ENCODE measurements around the gene DNAJA3. TPM values are rescaled to one million over a fixed set of nuclear protein-coding genes. Genes with fewer than 3 reads are reported as not detected.
A peak's percentile ranks its signal among the peaks of the same experiment; 100 is the strongest.

Gene DNAJA3
- total and polyA plus RNA-seq, 12 donors: 29.0 to 76.7 (median 71.4) TPM

DNA sequence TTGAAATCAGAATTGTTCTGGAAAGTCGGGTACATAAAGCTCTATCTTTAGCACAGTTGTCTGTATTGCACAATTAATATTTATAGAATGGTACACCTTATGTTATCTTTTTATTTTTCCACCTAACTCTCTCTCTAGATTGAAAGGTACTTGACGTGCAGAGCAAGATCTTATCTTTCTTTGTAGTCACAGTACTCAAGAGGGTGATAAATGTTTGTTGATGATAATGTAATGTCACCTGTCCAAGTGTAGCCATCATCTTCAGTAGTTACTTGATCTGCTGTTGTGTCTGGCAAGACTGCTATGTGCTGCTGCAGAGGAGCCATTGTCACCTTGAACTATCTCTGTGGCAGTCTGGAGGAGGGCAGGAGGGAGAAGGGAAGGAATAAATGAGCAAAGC lies 55.9 kb downstream of the DNAJA3 start:
- 45 to 50% methylated on average over 2 of the region's 2 CpGs for WGBS, 2 donors
- no peaks in the 10 kb centered on the region for H3K27me3 ChIP-seq
- peaks cover 0 to 53% (median 38%) of the 10 kb centered on the region in 9 donors for H3K4me1 ChIP-seq
- H3K4me3 ChIP-seq: no peak overlapping the region
- ATAC-seq: no peak
- no peaks in the 10 kb centered on the region for H3K9me3 ChIP-seq
- H3K36me3 ChIP-seq: peaks cover 0 to 46% (median 11%) of the 10 kb centered on the region in 9 donors
- peak overlapping the region in 8 of 10 donors; percentile 1 to 53 (median 27) for H3K27ac ChIP-seq
- DNase-seq: no peak
- TF ChIP-seq, protein P1, sequence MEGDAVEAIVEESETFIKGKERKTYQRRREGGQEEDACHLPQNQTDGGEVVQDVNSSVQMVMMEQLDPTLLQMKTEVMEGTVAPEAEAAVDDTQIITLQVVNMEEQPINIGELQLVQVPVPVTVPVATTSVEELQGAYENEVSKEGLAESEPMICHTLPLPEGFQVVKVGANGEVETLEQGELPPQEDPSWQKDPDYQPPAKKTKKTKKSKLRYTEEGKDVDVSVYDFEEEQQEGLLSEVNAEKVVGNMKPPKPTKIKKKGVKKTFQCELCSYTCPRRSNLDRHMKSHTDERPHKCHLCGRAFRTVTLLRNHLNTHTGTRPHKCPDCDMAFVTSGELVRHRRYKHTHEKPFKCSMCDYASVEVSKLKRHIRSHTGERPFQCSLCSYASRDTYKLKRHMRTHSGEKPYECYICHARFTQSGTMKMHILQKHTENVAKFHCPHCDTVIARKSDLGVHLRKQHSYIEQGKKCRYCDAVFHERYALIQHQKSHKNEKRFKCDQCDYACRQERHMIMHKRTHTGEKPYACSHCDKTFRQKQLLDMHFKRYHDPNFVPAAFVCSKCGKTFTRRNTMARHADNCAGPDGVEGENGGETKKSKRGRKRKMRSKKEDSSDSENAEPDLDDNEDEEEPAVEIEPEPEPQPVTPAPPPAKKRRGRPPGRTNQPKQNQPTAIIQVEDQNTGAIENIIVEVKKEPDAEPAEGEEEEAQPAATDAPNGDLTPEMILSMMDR (IDR thresholded peaks at IDR 0.05): no peak
- intact Hi-C loops (cut with DNase I): no loop called here

DNA sequence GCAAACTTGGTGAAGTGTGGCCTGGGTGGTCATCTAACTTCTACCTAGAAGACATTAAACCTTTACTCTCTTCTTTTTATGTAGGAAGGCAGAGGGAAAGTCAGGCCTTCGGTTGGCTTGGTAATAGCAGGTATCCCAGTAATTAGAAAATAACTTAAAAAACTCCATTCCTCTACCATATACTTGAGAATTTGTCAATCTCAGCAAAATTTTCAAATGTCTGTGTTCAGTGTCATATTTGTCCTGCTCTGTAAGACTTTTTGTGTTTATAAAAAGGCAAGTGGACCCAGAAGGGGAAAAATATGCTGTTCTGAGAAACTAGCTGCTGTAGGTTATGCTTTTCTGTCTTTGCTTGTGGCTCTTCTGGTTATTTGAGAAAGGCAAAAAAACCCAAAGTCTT lies 56.3 kb downstream of the DNAJA3 start:
- no peak for DNase-seq
- intact Hi-C loops (cut with DNase I): no loop called here
- H3K4me1 ChIP-seq: peaks cover 0 to 56% (median 42%) of the 10 kb centered on the region in 9 donors
- no peaks in the 10 kb centered on the region for H3K27me3 ChIP-seq
- H3K27ac ChIP-seq: peak overlapping the region in 8 of 10 donors; percentile 1 to 53 (median 27)
- H3K4me3 ChIP-seq: no peak overlapping the region
- WGBS, 2 donors: 88 to 92% methylated on average over 1 of the region's 1 CpG
- TF ChIP-seq, protein P1 (IDR thresholded peaks at IDR 0.05): no peak
- H3K36me3 ChIP-seq: peaks cover 0 to 50% (median 11%) of the 10 kb centered on the region in 9 donors
- H3K9me3 ChIP-seq: no peaks in the 10 kb centered on the region
- no peak for ATAC-seq

DNA sequence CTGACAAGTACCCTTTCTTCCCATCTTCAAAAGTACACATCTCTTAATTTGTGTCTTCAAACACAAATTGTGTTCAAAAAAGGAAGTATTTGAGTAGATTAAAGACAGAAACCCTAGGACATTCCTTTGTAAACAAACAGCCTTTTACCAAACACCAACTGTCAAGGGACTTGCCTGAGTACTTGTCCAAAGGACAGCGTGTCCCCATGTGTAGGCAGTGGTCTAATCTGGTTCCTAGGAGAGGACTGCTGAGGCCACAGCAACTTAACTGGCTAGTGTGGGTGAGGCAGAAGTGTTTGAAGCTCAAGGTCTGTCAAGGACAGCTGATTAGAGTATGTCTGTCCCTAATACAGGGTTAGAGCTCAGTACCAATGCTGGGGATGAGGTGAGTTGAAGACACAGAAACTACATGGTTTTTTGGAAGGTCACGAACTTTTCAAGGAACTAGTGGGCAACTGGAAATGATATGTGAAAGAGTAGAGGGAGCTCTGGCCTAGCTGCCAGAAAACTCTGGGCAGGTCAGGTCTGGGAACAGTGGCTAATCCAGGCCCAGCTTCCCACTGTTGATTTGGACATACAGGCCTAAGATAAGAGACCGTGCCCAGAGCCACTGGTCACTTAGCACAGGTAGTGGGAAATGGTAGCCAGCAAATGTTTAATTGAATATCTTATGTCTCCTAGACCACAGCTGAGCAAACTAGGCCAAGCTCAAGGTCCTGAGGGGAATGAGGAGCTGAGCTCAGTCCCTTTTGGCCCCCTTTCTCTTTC lies 60.6 kb downstream of the DNAJA3 start:
- no peaks in the 10 kb centered on the region for H3K9me3 ChIP-seq
- peaks cover 0 to 67% (median 18%) of the 10 kb centered on the region in 9 donors for H3K36me3 ChIP-seq
- TF ChIP-seq, protein P1 (IDR thresholded peaks at IDR 0.05): no peak
- intact Hi-C loops (cut with DNase I): no loop called here
- ATAC-seq: peak; percentile 73 to 96 (median 88)
- DNase-seq: peak in 1 of 2 donors; percentile 28
- no peak overlapping the region for H3K4me3 ChIP-seq
- WGBS, 2 donors: 61 to 63% methylated on average over 3 of the region's 3 CpGs
- H3K27me3 ChIP-seq: no peaks in the 10 kb centered on the region
- peak overlapping the region; percentile 56 to 90 (median 82) for H3K27ac ChIP-seq
- H3K4me1 ChIP-seq: peaks cover 0 to 62% (median 39%) of the 10 kb centered on the region in 9 donors

DNA sequence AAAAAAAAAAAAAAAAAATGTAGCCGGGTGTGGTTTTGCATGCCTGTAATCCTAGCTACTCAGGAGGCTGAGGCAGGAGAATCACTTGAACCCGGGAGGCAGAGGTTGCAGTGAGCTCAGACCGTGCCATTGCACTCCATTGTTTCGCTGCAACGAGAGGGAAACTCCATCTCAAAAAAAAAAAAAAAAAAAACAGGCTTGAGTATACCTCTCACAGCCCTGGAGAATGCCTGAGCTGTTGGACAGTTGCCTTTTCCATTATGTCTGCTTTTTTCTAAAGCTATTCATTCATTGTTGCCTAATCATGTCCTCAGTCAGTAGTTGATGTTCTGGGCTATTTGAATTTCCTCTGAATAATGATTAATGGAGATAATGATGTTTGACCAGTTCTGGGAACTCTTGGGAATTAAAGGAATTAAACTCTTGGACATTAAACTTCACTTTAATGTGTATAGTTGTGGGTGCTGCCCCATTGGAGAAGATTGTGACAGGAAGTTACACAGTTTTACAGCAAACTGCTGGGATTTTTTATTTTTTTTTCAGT lies 62.4 kb downstream of the DNAJA3 start:
- DNase-seq (no peak), ATAC-seq (peak in 2 of 8 donors; percentile 8 to 29)

More for the DNA sequence above, 62.4 kb downstream of the DNAJA3 start:
- peaks cover 0 to 49% (median 32%) of the 10 kb centered on the region in 9 donors for H3K4me1 ChIP-seq
- TF ChIP-seq, protein P1 (IDR thresholded peaks at IDR 0.05): no peak
- peak overlapping the region in 4 of 10 donors; percentile 1 to 88 (median 70) for H3K27ac ChIP-seq
- 52 to 63% methylated on average over 5 of the region's 5 CpGs for WGBS, 2 donors
- H3K36me3 ChIP-seq: peaks cover 0 to 69% (median 18%) of the 10 kb centered on the region in 9 donors
- intact Hi-C loops (cut with DNase I): no loop called here
- H3K9me3 ChIP-seq: no peaks in the 10 kb centered on the region
- H3K4me3 ChIP-seq: no peak overlapping the region
- H3K27me3 ChIP-seq: no peaks in the 10 kb centered on the region

Measured in heart right ventricle (tissue), 16 donors.